HTR-8/SVneo (cell line): ENCODE results near the gene LAT.
"Not testable (repeated sequence)": the region's sequence is repeated elsewhere in the genome, so short reads cannot be mapped to it uniquely, and the experiment has no call there.

Experiments used
- DNase-seq: peaks from one replicate; pipeline ENCODE4 v3.0.0; 2011; ENCODE audit warnings: low spot score, mixed read lengths; ENCODE audit not compliant: insufficient read length
- FAIRE-seq: peaks from 2 replicates; lab custom pipeline; 2011; peaks lifted over from hg19 to GRCh38; lab: Jason Lieb, UNC

Gene LAT

DNA sequence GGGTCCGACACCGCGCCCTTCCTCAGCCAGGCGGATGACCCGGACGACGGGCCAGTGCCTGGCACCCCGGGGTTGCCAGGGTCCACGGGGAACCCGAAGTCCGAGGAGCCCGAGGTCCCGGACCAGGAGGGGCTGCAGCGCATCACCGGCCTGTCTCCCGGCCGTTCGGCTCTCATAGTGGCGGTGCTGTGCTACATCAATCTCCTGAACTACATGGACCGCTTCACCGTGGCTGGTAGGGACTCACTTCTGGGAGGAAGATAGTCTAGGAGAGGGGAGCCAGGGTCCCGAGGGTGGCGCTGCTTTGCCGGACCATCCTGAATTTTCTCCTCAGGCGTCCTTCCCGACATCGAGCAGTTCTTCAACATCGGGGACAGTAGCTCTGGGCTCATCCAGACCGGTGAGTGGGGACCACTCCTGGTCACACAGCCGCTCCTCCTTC is 9.7 kb upstream of the LAT start:
- FAIRE-seq (no peak), DNase-seq (no peak)

DNA sequence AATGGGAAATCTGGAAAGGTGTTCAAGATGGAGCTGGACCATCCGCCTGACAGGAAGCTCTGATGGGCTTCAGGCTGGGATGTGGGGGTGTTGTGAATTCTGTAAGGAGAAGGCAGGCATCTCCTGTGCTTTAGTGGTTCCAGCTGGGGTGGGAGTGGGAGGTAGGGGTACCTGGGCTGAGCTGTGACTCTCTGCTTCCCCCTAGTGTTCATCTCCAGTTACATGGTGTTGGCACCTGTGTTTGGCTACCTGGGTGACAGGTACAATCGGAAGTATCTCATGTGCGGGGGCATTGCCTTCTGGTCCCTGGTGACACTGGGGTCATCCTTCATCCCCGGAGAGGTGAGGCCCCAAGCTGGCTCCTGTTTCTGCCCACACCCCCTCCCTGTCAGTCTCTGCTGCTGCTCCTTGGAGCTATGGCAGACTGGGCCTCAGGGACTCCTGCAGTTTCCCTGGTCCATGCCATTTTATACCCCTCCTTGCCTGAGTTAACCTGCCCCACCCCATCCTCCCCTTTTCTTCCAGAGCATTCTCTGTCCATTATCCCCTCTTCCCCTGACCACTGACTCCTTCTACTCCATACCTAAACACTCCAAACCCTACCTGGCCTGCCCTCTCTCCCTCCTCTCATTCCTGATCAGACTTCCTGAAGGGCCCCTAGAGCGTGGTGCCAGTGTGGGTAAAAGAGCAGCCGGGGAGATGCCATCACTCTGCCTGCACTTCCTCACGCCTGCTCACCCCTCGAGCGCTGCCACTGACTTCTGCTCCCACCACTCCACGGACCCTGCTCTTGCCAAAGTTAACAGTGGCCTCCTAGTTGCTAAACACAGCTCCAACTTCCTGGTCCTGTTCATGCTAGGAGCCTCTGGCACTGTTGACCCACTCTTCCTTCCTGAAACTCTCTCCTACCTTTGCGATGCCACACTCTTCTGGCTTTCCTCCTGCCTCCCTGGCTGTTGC is 6.9 kb upstream of the LAT start:
- FAIRE-seq (no peak), DNase-seq (no peak)

DNA sequence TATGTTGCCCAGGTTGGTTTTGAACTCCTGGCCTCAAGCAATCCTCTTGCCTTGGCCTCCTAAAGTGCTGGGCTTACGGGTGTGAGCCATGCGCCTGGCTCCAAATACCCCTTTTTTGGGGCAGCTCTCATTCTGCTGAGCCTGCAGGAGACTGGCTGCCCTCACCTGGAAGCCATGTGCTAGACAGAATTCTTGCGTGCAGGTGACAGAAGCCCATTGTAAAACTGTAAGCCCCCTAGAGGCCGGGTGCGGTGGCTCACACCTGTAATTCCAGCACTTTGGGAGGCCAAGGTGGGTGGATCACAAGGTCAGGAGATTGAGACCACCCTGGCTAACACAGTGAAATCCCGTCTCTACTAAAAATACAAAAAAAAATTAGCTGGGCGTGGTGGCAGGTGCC is 4.5 kb upstream of the LAT start:
- FAIRE-seq, DNase-seq: not testable (repeated sequence)

DNA sequence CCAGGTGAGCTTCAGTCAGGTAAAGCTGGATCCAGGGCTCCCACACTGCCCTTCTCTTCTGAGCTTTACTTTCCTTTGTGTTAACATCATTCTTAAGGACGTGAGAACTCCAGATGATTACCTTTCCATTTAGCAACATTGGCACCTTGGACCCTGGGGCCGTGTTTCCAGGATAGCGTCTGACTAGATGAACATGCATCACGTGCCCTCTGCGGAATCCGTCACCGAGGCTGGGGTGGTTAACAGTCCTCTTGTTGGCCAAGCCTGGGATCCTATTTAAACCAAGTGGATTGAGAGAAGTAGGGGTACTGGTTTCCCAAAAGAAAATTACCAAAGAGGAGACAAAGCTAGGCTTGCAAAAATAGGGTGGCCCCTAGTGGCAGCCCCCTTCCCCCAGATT is 3.9 kb upstream of the LAT start:
- no peak for DNase-seq
- no peak for FAIRE-seq

DNA sequence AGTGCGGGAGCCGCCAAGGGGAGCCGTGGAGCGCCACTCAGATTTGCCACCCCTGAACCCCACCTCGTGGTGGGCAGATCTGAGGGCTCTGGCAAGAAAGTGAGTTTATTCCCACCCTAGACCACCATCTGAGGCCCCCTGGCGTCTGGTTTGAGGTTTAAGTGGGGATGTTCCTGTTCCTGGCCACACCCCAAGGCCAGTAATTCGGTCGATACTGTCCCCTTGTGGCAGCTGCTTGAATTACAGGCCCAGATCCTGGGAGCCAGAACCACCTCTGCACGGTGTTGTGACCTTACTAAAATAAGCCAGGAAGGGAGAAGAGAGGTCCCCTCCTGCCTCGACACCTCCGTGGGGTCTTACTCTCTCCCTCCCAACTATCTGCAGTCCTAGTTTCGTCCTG is 3.3 kb upstream of the LAT start:
- FAIRE-seq (no peak), DNase-seq (no peak)

DNA sequence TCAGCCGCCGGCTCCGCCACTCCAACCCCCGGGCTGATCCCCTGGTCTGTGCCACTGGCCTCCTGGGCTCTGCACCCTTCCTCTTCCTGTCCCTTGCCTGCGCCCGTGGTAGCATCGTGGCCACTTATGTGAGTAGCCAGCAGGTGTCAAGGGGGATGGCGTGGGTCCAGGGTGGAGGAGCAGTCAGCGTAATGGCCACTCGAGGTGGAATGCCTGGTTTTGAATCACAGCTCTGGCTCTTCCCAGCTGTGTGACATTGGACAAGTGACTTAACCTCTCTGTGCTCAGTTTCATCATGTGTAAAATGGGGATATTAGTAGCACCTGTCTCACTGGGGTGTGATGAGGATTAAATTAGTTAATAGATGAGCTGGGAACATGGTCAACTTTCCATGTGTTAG is 2.4 kb upstream of the LAT start:
- FAIRE-seq = no peak
- no peak for DNase-seq

DNA sequence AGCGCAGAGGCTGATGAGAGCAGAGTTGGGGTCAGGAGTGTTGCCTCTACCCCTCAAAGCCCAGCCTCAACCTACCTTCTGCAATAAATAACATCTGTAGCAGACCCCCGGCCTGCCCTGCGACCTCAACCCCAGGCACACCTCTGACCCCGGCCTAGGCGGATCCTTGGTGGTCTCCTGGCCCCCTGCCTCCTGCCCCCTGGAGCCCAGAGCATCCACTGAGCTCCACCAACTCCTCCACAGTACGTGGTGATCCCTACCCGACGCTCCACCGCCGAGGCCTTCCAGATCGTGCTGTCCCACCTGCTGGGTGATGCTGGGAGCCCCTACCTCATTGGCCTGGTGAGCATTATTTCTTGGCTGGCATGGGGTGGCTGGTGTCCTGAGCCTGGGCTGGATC is 1.9 kb upstream of the LAT start:
- FAIRE-seq (no peak), DNase-seq (no peak)

DNA sequence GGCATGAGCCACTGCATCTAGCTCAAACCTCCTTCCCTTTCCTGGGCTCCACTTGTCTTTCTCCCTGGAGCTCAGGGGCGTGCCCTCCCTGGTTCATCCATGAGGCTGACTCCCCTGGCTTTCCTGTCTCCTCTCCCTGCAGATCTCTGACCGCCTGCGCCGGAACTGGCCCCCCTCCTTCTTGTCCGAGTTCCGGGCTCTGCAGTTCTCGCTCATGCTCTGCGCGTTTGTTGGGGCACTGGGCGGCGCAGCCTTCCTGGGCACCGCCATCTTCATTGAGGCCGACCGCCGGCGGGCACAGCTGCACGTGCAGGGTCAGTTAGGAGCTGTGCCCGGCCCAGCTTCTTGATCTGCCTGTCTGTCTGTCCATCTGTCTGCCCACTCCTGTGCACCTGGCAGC is 1.2 kb upstream of the LAT start:
- DNase-seq = no peak
- no peak for FAIRE-seq

DNA sequence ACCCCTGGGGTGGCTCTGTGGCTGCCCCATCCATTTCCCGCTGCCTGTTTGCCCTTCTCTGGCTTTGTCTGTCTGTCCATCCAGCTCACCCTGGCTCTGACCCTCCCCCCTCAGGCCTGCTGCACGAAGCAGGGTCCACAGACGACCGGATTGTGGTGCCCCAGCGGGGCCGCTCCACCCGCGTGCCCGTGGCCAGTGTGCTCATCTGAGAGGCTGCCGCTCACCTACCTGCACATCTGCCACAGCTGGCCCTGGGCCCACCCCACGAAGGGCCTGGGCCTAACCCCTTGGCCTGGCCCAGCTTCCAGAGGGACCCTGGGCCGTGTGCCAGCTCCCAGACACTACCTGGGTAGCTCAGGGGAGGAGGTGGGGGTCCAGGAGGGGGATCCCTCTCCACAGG is 761 bp upstream of the LAT start:
- no peak for FAIRE-seq
- no peak for DNase-seq

DNA sequence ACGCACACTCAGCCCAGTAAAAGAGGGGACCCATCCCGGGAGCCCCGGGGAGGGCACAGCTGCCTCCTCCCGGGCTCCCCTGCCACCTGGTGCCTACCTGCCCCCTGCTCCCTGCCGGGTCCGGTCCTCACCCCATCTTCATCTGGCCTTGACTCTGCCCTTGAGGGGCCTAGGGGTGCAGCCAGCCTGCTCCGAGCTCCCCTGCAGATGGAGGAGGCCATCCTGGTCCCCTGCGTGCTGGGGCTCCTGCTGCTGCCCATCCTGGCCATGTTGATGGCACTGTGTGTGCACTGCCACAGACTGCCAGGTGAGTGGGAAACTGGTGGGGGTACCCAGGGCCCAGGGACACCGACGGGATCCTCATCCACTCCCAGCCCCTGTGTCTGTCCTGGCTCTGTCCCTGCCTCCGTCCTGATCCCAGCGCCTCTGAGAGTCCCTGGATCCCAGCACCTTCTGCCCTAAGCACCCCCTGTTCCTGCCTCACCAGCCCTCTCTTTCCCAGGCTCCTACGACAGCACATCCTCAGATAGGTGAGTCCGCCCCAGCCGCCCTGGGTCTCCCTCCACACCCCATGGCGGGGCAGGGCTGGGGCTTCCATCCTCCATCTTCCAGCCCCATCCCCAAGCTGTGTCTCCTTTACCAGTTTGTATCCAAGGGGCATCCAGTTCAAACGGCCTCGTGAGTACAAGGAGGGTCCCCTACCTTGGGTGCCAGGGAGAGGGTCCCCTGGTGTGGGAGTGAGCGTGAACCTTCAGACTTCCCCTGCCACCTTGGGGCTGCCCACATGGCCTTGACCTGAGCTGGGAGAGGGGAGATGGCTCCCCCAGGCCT is 574 bp downstream of the LAT start:
- DNase-seq (no peak), FAIRE-seq (no peak)

DNA sequence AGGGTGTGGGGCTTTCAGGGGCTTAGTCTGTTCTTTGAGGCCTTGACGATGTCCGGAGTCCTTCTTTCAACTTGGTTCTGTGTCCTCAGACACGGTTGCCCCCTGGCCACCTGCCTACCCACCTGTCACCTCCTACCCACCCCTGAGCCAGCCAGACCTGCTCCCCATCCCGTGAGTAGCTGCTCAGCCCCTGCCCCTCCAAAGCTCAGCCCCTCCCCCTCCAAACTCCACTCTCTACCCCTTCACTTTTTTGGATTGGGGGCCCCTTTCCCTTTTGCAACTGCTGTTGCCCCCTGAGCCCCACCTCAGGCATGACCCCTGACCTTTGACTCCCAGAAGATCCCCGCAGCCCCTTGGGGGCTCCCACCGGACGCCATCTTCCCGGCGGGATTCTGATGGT is 1.2 kb downstream of the LAT start:
- FAIRE-seq (no peak), DNase-seq (no peak)

DNA sequence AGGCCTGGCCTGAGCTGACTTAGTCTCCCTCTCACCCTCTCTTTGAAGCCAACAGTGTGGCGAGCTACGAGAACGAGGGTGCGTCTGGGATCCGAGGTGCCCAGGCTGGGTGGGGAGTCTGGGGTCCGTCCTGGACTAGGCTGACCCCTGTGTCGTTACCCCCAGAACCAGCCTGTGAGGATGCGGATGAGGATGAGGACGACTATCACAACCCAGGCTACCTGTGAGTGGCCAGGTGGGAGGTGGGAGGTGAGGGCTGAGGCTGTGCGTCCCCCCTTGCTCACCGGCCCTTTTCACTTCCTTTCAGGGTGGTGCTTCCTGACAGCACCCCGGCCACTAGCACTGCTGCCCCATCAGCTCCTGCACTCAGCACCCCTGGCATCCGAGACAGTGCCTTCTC is 1.6 kb downstream of the LAT start:
- FAIRE-seq (no peak), DNase-seq (no peak)

DNA sequence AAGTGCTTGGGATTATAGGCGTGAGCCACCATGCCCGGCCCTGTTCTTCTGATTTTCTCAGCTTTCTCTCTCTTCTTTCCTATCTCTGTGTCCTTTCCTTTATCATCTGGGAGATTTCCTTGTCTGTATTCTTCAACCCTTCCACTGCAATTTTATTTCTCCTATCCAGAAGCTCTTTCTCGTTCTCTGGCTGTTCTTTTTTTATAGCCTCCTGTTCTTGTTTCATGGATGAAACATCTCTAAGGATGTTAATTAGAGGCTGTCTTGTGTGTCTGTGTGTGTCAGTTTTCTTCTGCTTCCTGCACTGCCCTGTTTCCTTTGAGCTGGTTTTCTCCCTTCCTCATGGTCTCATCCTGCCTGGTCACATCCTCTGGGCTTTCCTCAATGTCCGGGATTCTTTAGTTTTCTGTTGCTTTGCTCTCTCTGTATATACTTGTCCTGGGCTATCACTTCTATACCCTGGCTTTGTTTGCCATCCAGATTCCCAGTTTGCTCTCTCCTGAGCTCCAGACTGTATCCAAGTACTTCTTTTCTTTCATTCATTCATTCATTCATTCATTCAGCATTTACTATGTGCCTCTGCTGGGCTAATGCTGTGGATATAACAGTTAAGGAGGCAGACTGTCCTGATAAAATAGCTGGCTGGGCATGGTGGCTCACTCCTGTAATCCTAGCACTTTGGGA is 2.5 kb downstream of the LAT start:
- no peak for FAIRE-seq

DNA sequence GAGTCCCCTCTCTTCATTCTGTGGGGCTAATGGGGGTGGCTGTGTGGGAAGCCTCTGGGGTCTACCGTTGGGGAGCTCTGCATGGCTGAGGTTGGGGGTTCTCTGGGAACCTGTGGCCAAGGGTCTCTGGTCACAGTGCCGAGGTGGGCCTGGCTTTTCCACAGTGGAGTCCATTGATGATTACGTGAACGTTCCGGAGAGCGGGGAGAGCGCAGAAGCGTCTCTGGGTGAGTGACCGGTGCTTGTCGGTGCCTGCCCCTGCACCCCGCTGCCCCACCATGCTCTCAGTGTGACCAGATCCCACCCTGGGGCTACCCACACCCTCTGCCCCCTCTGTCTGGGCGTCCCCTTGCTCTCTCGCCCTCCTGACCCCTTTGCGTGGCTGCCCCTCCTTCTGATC is 4.5 kb downstream of the LAT start:
- FAIRE-seq (no peak), DNase-seq (no peak)

More for the DNA sequence above, 2.5 kb downstream of the LAT start:
- no peak for DNase-seq

DNA sequence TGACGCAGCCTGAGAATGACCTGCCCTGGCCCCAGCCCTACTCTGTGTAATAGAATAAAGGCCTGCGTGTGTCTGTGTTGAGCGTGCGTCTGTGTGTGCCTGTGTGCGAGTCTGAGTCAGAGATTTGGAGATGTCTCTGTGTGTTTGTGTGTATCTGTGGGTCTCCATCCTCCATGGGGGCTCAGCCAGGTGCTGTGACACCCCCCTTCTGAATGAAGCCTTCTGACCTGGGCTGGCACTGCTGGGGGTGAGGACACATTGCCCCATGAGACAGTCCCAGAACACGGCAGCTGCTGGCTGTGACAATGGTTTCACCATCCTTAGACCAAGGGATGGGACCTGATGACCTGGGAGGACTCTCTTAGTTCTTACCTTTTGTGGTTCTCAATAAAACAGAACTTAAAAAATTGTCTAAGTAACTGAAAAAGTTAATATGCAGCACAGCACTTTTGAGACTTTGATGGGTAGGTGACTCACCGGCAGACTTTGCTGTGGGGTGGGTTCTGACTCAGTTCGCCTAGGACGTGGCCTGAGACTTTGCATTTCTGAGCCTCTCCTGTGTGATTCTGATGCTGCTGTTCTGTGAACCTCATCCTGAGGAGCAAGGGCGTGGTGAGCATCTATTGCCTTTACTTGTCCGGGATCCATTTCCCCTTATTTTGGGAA is 5.7 kb downstream of the LAT start:
- no peak for FAIRE-seq

DNA sequence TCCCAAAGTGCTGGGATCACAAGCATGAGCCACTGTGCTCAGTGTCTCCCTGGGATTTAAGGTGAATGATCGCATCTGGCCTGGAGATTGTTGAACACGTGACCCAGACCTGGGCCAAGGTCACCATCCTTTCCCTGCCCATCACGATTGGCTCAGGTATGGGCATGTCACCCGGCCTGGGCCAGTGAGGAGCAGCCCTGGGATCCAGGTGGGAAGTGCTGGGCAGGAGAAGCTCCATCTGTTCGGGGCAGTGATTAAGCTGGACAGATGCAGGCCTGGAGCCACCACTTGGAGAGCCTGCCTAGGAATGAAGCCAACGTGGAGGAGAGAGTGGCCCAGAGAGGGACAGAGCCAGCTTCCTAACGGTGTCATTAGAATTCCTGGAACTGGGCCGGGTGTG is 6.8 kb downstream of the LAT start:
- FAIRE-seq = no peak
- DNase-seq = no peak

More for the DNA sequence above, 5.7 kb downstream of the LAT start:
- no peak for DNase-seq

DNA sequence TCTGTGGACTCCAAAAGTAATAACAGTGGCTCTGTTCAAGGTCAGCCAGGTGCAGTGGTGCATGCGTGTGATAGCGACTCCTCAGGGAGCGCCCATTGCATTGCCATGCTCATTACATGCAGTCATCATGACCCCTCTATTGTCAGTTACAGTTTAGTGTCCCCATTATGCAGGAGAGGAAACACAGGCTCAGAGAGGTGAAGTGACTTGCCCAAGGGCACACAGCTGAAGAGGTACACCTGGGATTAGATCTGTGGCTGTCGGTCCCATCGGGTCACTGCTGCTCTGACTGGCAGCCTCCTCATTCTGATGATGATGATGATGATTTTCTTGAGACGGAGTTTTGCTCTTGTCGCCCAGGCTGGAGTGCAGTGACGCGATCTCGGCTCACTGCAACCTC is 7.6 kb downstream of the LAT start:
- DNase-seq (no peak), FAIRE-seq (no peak)

DNA sequence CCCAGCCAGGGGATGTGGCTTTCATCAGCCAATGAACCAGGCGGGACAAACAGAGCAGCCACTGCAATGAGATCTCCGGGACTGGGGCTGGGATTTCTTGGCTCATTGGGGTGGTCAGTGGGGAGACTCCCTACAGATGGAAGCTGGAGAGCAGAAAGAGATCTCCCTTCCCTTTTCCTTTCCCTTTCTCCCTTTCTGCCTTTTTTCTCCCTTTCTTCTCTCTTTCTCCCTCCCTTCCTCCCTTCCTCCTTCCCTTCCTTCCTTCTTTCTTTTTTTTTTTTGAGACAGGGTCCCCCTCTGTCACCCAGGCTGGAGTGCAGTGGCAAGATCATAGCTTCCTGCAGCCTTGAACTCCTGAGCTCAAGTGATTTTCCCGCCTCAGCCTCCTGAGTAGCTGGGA is 14.0 kb downstream of the LAT start:
- DNase-seq = no peak
- no peak for FAIRE-seq

DNA sequence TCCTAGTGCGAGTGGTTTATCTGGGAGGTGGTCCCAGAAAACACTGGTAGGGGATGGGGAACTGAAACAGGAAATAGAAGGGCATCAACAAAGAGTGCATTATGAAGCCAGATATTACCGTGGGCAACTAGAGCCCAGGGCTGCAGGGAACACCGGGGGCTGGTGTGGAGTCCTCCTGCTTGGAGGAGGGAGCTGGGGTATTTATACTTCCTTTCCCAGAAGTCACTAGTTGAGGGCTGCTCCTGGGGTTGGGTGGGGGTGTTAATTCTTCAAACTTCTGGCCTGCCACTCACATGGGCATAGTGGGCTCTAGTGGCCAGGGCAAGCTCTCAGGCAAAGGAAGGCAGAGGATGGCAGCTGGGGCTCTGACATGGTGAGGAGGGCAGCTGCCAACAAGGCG is 14.7 kb downstream of the LAT start:
- FAIRE-seq = no peak
- DNase-seq = no peak

DNA sequence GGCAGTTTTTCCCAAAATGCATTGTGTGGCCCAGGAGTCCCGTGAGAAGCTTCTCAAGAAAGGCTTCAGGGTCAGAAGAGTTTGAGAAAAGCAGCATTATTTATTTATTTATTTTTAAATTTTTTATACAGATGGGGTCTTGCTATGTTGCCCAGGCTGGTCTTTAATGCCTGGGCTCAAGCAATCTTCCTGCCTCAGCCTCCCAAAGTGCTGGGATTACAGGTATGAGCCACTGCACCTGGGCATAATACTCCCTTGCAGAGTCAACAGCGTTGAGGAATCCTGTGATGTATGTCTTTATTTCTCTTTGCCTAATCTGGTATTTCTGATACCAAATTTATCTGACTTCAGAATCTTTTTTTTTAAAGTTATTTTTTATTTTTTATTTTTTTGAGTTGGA is 15.2 kb downstream of the LAT start:
- no peak for DNase-seq
- FAIRE-seq = no peak
